IPS-18c (cell line): ENCODE results near the gene OGDHL.
A peak's percentile ranks its signal among the peaks of the same experiment; 100 is the strongest.
"Not testable (repeated sequence)": the region's sequence is repeated elsewhere in the genome, so short reads cannot be mapped to it uniquely, and the experiment has no call there.

Source experiments
- H3K4me3 ChIP-seq: 2 replicates; pipeline ENCODE4 v1.7.0; 2013; ENCODE audit warnings: low read depth, mild to moderate bottlenecking, low read length, moderate library complexity; ENCODE audit not compliant: insufficient read depth
- H3K9me3 ChIP-seq: one replicate; pipeline ENCODE4 v1.6.1; 2013; ENCODE audit warnings: mild to moderate bottlenecking, low read length, moderate library complexity; ENCODE audit not compliant: control insufficient read depth, insufficient read depth

OGDHL gene

GRCh38 chr10:49726593-49726992 is 35.5 kb downstream of the OGDHL start:
- H3K4me3 ChIP-seq, result no peak overlapping the region

DNA sequence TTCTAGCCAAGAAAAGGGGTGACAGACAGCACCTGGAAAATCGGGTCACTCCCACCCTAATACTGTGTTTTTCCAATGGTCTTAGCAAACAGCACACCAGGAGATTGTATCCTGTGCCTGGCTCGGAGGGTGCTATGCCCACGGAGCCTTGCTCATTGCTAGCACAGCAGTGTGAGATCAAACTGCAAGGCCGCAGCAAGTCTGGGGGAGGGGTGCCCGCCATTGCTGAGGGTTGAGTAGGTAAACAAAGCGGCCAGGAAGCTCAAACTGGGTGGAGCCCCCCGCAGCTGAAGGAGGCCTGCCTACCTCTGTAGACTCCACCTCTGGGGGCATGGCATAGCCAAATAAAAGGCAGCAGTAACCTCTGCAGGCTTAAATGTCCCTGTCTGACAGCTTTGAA is 47.0 kb downstream of the OGDHL start:
- not testable (repeated sequence) for H3K4me3 ChIP-seq, H3K9me3 ChIP-seq

More at GRCh38 chr10:49726593-49726992, 35.5 kb downstream of the OGDHL start:
- H3K9me3 ChIP-seq, result peaks cover 2% of the 10 kb centered on the region

- H3K4me3 ChIP-seq, result no peak overlapping the region
- H3K9me3 ChIP-seq, result peaks cover 5% of the 10 kb centered on the region
Observed at GRCh38 chr10:49713266-49713665, 48.9 kb downstream of the OGDHL start.

- peaks cover 5% of the 10 kb centered on the region for H3K9me3 ChIP-seq
Observed at GRCh38 chr10:49711481-49711880, 50.6 kb downstream of the OGDHL start.

DNA sequence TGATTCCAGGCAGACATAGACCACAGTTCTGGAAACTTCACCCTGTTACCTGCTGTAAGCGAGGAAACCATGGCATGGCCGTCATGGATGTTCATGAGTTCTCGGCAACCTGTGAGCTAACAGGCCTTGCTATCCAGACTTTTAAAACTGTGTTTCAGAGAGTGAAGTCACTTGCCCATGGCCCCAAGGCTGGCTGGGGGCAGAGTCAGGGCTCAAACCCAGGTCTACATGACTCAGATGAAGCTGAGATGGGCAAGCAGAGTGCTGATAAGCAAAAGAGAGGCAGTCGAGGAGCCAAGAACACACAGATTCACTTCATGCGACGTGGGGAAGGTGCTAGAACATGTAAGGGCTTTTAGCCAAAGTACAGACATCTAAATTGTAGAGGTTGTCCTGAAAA is 51.2 kb downstream of the OGDHL start:
- Histone ChIP-seq H3K9me3 (peaks cover 5% of the 10 kb centered on the region), H3K4me3 (no peak overlapping the region)

More at GRCh38 chr10:49711481-49711880, 50.6 kb downstream of the OGDHL start:
- no peak overlapping the region for H3K4me3 ChIP-seq

GRCh38 chr10:49709934-49710333 is 52.2 kb downstream of the OGDHL start:
- Histone ChIP-seq H3K4me3 (no peak overlapping the region), H3K9me3 (peaks cover 5% of the 10 kb centered on the region)

DNA sequence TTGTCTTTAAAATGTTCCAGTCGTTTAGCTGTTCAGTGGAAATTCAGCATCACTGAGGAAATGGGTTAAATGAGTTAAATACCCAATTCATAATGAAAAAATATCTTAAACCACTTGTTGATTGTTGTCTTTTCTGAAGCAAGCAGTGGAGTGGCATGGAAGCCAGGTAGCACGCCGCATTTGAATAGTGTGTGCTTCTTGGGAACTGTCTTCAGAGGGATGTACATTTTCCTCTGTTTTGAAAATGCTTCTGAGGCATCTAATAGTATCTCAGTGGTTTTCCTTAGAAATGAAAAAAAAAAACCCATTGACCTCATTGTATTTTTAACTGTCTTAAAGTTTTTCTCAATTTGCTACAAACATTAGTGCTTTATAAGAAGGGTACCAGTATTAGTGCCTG is 54.5 kb downstream of the OGDHL start:
- H3K9me3 ChIP-seq, result peaks cover 5% of the 10 kb centered on the region
- no peak overlapping the region for H3K4me3 ChIP-seq

- Histone ChIP-seq H3K4me3 (no peak overlapping the region), H3K9me3 (no peaks in the 10 kb centered on the region)
Observed at GRCh38 chr10:49700997-49701396, 61.1 kb downstream of the OGDHL start.

- no peak overlapping the region for H3K4me3 ChIP-seq
- no peaks in the 10 kb centered on the region for H3K9me3 ChIP-seq
Observed at GRCh38 chr10:49700211-49700610, 61.9 kb downstream of the OGDHL start.

DNA sequence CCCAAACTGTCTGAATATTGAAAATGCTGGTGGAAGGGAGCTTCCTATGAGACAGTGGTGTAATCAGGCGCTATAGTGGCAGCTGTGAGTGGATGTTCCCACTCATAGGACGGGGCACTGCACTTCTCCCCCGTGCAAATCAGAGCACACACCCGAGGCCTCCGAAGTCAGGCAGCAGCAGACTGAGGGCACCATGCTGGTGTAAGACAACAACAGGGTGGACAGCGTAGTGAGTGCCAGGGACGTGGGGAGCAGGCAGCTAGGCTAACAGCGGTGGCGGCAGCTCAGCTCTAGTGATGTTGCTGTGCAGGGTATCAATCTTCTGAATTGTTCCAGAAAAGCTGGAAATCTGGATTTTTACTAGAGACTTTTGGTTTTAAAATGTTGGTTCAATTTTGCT is 63.4 kb downstream of the OGDHL start:
- H3K4me3 ChIP-seq, result no peak overlapping the region
- H3K9me3 ChIP-seq, result no peaks in the 10 kb centered on the region

DNA sequence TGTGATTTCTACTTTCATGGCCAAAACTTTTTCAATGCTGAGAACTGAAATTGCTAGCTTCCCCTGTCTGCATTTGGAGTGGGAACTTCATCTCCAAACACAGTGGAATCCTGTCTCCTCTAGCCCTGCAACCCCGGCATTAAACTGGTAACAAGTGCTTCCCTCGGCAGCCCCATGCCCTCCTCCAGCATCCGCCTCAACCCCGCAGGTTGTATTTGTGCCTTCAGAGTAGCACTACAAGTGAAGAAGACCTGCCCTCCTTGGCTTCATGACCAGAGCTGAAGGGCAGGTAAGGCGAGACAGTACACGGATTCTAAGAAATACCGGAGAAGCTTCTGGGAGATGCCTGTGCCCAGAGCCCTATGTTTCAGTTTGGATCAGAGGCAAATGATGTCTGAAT is 65.8 kb downstream of the OGDHL start:
- Histone ChIP-seq H3K9me3 (no peaks in the 10 kb centered on the region), H3K4me3 (no peak overlapping the region)

GRCh38 chr10:49694466-49694865 is 67.7 kb downstream of the OGDHL start:
- Histone ChIP-seq H3K9me3 (no peaks in the 10 kb centered on the region), H3K4me3 (no peak overlapping the region)

DNA sequence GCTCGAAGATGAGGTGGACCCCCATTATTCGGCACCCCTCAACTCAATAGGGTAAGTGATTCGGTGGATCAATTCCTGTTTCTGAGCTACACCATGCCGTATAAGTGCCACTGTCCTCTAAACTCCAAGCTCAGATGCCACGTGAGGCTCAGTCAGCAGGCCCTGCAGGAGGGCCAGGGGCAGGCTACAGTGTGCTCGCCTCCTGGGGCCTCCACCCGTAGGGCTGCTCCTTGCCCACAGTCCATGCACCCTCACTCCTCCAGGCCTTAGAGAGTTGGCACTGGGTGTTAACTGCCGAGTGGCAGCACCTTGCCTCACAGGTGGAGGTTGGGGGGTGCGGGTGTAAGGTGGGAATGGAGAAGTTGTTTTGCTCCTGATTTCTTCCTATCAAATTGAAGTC is 70.5 kb downstream of the OGDHL start:
- no peak overlapping the region for H3K4me3 ChIP-seq
- H3K9me3 ChIP-seq, result no peaks in the 10 kb centered on the region

GRCh38 chr10:49690698-49691356 is 71.3 kb downstream of the OGDHL start:
- H3K4me3 ChIP-seq, result no peak overlapping the region; the same call in 1 of the 2 replicates
- H3K9me3 ChIP-seq, result no peaks in the 10 kb centered on the region

GRCh38 chr10:49689882-49690510 is 72.1 kb downstream of the OGDHL start:
- no peaks in the 10 kb centered on the region for H3K9me3 ChIP-seq
- H3K4me3 ChIP-seq, result no peak overlapping the region

DNA sequence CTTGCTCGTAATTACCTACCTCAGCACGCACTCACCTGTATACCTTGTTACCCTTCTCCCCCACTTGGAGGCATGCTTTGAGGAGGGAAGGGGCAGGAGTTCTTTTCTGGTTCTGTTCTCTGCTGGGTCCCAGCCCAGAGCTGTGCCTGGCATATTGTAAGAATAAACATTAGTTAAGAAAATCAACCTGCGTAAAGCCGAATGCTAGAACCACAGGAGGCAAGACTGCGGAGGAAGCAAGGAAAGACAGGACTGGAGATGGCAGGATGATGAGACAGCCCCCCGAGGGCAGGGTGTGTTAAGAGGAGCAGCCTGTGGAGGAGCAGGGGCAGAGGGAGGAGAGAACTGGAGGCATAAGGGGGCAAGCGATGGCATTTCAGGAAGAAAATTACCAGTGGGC is 73.2 kb downstream of the OGDHL start:
- H3K9me3 ChIP-seq, result no peaks in the 10 kb centered on the region
- H3K4me3 ChIP-seq, result 0 out of 2 replicates have a peak overlapping the region, but pooled peaks have one; percentile 11

GRCh38 chr10:49688261-49688846 is 73.8 kb downstream of the OGDHL start:
- Histone ChIP-seq H3K9me3 (no peaks in the 10 kb centered on the region), H3K4me3 (0 out of 2 replicates have a peak overlapping the region, but pooled peaks have one; percentile 11)

DNA sequence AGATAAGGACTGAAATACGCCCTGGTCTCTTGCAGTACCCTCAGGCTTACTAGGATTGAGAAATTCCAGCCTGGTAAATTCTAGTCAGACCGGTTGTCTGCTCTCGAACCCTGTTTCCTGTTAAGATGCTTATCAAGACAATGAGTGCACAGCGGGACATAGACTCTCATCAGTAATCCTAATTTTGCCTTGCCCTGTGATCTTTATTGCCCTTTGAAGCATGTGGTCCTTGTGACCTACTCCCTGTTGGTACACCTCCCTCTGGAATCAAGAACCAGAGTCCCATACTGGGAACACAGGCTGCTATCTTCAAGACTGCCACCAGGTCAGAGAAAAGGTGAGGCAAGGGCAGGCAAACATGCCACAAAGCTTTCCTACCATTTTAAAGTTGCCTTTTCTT is 75.5 kb downstream of the OGDHL start:
- H3K4me3 ChIP-seq, result no peak overlapping the region
- H3K9me3 ChIP-seq, result no peaks in the 10 kb centered on the region
